Lung (tissue), 12 donors: ENCODE measurements around the gene BRD7. TPM values are rescaled to one million over a fixed set of nuclear protein-coding genes. Genes with fewer than 3 reads are reported as not detected.

Experiments used
- ATAC-seq: fragments of 200-7000 bp; cut with Tn5 transposase; one replicate; pipeline ENCODE4 v1.9.1; 2020; ENCODE audit warnings: moderate number of reproducible peaks; ENCODE audit not compliant: insufficient read depth, low FRiP score
- DNase-seq, 3 donors: peaks; one replicate each; pipeline ENCODE4 v3.0.0-alpha.2; 2013 to 2017
- H3K27ac ChIP-seq, 2 donors: one replicate each; pipeline ENCODE4 v1.5.1; 2013; ENCODE audit warnings: mild to moderate bottlenecking in 2 of 2, moderate library complexity in 2 of 2, control low read depth in 1 of 2, inconsistent platforms in 1 of 2, low read depth in 1 of 2, low read length in 1 of 2
- H3K27me3 ChIP-seq, 3 donors: one replicate each; pipeline ENCODE4 v1.5.1; 2013; ENCODE audit warnings: low read length in 2 of 3; ENCODE audit not compliant: control insufficient read depth in 3 of 3, insufficient read depth in 3 of 3
- H3K36me3 ChIP-seq, 4 donors: one replicate each; pipeline ENCODE4 v1.5.1; 2013; ENCODE audit warnings: low read length in 4 of 4, mild to moderate bottlenecking in 1 of 4, moderate library complexity in 1 of 4; ENCODE audit not compliant: control insufficient read depth in 4 of 4, insufficient read depth in 4 of 4
- H3K4me1 ChIP-seq, 5 donors: one replicate each; pipeline ENCODE4 v1.5.1; 2013; ENCODE audit warnings: low read length in 5 of 5, mild to moderate bottlenecking in 2 of 5, moderate library complexity in 1 of 5; ENCODE audit not compliant: control insufficient read depth in 5 of 5, insufficient read depth in 5 of 5
- H3K4me3 ChIP-seq: one replicate; pipeline ENCODE4 v1.5.1; 2013; ENCODE audit warnings: mild to moderate bottlenecking, control low read depth, moderate library complexity
- H3K9ac ChIP-seq, 2 donors: one replicate each; pipeline ENCODE4 v1.5.1; 2013; ENCODE audit warnings: low read length in 2 of 2, control low read depth in 1 of 2; ENCODE audit not compliant: insufficient read depth in 1 of 2
- H3K9me3 ChIP-seq, 4 donors: one replicate each; pipeline ENCODE4 v1.5.1; 2013; ENCODE audit warnings: low read length in 3 of 4, mild to moderate bottlenecking in 1 of 4, moderate library complexity in 1 of 4; ENCODE audit not compliant: control insufficient read depth in 4 of 4, insufficient read depth in 3 of 4
- CTCF ChIP-seq: IDR thresholded peaks from 2 replicates; pipeline ENCODE4 v1.5.1; 2012; ENCODE audit warnings: mild to moderate bottlenecking; ENCODE audit errors: control extremely low read depth, extremely low read depth
- WGBS, 2 donors: extraction: QIAGEN DNeasy Blood & Tissue Kit; methylation state at CpG; one replicate each; pipeline ENCODE4 v1.1.7; 2013; 5-methylcytosine and 5-hydroxymethylcytosine counted together
- polyA plus RNA-seq, 2 donors: library from polyadenylated mRNA; stranded (reverse); fragments of 200-250 nt; gene quantifications; one replicate each; pipeline ENCODE4 v1.2.1, GENCODE V29; 2013
- total RNA-seq, 2 donors: library from RNA; depleted of rRNA in 1 of 2; stranded (reverse); fragments of >200 nt in 1 of 2; gene quantifications; one replicate each; pipeline ENCODE4 v1.2.1, GENCODE V29; 2014 to 2021
- donor health status: control.
- donor health status: control.
- donor health status: Bipolar disorder and iron deficiency.
- donor health status: healthy.
- donor health status: DM: yes; HTN: yes; CAD: no.

The BRD7 gene
- total and polyA plus RNA-seq, 4 donors, result 33.9 to 54.6 (median 53.5) TPM

- no peak overlapping the region for H3K4me3 ChIP-seq
- H3K4me1 ChIP-seq, result peaks cover 0 to 6% (median 0%) of the 10 kb centered on the region in 5 donors
- DNase-seq (no peak), ATAC-seq (no peak)
- H3K36me3 ChIP-seq, result peaks cover 9 to 39% (median 21%) of the 10 kb centered on the region in 4 donors
- no peaks in the 10 kb centered on the region for H3K9me3 ChIP-seq
- no peak for TF ChIP-seq CTCF
- WGBS, 2 donors, result 74 to 85% methylated on average over 6 of the region's 6 CpGs
- no peaks in the 10 kb centered on the region for H3K27me3 ChIP-seq
- H3K9ac ChIP-seq, result no peak overlapping the region
- H3K27ac ChIP-seq, result peak overlapping the region in 1 of 2 donors; percentile 30
Observed at GRCh38 chr16:50360033-50360778, 8.6 kb downstream of the BRD7 start.

- DNase-seq, result no peak
- Histone ChIP-seq H3K27me3 (no peaks in the 10 kb centered on the region), H3K4me1 (peaks cover 0 to 3% (median 0%) of the 10 kb centered on the region in 5 donors), H3K9ac (no peak overlapping the region), H3K9me3 (no peaks in the 10 kb centered on the region), H3K27ac (no peak overlapping the region), H3K4me3 (no peak overlapping the region), H3K36me3 (peaks cover 9 to 39% (median 21%) of the 10 kb centered on the region in 4 donors)
- no peak for TF ChIP-seq CTCF
- 35 to 59% methylated on average over 1 of the region's 1 CpG for WGBS, 2 donors
- ATAC-seq, result no peak
Observed at GRCh38 chr16:50359626-50360025, 9.2 kb downstream of the BRD7 start.

GRCh38 chr16:50354629-50355456, 13.9 kb downstream of the BRD7 start:
- Histone ChIP-seq H3K27ac (no peak overlapping the region), H3K9me3 (no peaks in the 10 kb centered on the region), H3K36me3 (peaks cover 3 to 21% (median 19%) of the 10 kb centered on the region in 4 donors), H3K4me1 (no peaks in the 10 kb centered on the region), H3K4me3 (no peak overlapping the region), H3K9ac (no peak overlapping the region), H3K27me3 (no peaks in the 10 kb centered on the region)
- DNase-seq, result peak in 1 of 3 donors; percentile 17
- ATAC-seq, result no peak
- 70 to 74% methylated on average over 11 of the region's 11 CpGs for WGBS, 2 donors
- peak; percentile 36 for TF ChIP-seq CTCF
